HG02884 (cell line): ENCODE measurements around the gene NOP56.
"Not testable (repeated sequence)": the region's sequence is repeated elsewhere in the genome, so short reads cannot be mapped to it uniquely, and the experiment has no call there.

Experiments
- ATAC-seq: cut with Tn5 transposase; IDR thresholded peaks from one replicate; pipeline ENCODE4 v1.9.1; 2021; ENCODE audit warnings: mild to moderate bottlenecking, moderate library complexity; ENCODE audit not compliant: unreplicated experiment

NOP56 gene

DNA sequence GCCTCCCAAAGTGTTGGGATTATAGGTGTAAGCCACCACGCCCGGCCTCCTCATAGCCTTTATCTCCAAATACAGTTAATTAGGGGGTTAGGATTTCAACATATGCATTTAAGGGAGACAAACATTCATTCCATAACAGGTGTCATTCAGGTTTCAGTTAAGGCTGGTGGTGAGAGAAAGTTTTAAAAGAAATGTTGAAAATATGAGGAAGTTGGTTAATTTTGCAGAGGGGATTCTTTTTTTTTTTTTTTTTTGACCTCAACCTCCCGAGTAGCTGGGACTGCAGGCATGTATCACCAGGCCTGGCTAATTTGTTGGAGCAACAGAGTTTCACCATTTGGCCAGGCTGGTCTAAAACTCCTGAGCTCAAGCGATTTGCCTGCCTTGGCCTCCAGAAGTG is 27.6 kb downstream of the NOP56 start:
- no peak for ATAC-seq

GRCh38 chr20:2682040-2682439 is 29.6 kb downstream of the NOP56 start:
- ATAC-seq: not testable (repeated sequence)

DNA sequence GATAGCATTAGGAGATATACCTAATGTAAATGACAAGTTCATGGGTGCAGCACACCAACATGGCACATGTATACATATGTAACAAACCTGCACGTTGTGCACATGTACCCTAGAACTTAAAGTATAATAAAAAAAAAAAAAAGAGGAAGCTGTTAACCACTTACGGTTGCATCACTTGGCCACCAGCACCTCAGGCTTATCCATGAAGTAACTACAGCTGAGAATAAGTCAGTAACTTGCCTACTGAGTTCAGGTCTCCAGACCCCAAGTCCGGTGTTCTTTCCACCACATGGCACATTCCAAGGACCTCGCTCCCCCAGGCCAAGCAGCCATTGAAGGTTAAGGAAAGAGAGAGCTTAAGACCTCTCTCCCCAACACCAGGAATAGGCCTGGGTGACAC is 32.4 kb downstream of the NOP56 start:
- ATAC-seq: not testable (repeated sequence)

DNA sequence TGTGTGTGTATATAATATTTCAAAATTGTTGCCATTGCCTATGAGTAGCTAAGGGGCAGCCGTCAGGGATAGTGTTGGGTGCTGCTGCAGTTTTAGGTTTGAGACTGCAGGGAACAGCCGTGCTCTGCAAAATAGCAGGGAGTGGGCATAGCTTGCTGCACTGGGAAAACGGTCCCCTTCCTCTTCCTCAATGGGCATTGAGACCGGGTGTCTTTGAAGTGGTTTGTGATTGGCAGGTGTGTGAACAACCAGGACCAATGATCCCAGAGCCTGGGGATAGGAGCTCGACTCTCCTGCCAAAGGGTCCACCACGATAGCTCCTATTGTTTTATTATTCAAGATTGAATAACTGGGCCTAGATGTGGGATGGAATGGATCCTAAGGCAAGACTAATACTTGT is 35.1 kb downstream of the NOP56 start:
- ATAC-seq: no peak

DNA sequence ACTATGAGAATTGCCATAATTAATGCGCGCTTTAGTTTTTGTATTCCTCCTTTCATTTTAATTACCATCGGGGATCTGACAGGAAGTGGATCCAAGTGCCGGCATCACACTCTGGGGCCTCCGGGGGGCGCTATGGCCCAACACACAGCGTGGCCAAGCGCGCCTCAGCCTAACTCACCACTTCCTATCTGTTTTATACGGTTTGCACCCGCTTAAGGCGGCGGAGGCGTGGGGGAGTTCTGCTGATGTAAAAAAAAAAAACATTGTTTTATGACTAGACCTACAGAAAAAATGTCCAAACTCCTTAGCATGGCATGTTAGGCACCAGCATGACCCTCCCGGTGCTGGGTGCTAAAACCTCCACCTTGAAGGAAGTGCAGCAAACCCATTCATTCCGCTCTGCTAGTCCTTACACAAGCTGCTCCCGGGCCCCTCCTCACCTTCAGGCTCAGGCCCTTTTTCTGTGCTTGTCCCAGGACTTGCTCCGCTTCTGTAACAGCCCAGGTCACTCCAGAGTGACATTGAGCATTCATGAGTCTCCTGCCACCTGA is 35.7 kb downstream of the NOP56 start:
- no peak for ATAC-seq

- ATAC-seq: no peak
Measured at GRCh38 chr20:2690213-2690612, 37.8 kb downstream of the NOP56 start.

GRCh38 chr20:2690718-2691117 is 38.3 kb downstream of the NOP56 start:
- ATAC-seq: no peak

GRCh38 chr20:2691127-2691526 is 38.7 kb downstream of the NOP56 start:
- no peak for ATAC-seq

- no peak for ATAC-seq
Measured at GRCh38 chr20:2691663-2692035, 39.2 kb downstream of the NOP56 start.

DNA sequence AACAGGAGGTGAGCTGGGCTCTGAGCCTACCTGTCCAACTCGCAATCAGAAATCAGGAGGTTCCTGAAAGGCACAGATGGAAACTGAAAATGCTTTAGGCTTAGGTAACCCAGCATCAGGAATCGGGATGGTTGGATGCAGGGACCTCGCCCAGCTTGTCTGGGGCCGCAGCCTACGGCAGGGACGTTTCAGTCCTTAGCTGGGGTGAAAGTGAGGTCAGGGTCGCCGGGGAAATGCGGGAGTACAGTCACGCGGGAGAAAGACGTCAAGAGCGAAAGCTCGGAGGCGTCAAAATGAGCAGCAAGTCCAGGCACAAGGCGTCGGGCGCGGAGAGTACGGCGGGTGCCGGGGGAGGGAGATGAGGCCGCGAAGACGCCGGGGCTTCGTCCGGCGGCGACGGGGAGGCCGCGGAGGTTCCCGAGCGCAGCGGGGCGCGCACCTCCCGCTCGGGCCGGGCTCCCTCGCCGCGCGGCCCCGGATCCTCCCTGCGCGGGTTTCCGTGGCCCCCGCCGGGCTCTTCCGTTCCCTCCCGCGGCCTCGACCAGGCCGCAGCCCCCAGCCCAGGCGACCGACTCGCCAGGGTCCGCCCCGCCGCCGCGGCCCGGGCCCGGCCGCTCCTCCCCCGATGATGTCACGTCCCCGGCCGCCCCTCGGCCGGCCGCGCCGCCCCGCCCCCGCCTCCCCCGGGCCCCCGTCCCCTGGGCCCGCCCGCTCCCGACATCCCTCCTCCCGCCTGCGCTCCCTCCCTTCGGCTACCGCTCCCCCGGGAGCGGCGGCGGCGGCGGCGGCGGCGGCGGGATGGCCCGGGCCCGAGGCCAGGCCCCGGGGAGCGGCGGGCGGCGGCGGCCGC is 39.8 kb downstream of the NOP56 start, which contains the start of gene EBF4:
Gene EBF4, plus strand, starts transcription at position 745 of the 850 bp plus-strand sequence. CDS start 866 bp downstream, outside the sequence.
- ATAC-seq: no peak

DNA sequence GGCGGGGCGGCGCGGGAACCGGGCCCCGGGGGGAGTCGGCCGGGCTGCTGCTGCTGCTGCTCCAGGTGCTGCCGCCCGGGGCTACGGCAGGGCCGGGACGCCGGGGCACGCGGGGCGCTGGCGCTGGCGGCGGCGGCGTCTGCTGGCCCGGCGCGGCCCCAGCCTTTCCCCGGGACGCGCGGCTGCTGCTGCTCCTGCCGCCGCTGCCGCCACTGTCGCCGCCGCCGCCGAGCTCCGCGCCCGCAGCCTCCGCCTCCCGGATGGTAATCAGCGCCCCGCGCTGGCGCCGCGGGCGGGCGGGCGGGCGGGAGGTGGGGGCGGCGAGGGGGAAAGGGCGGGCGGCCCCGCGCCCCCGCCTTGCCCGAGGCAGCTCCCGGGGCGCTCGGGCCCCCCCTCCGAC is 40.5 kb downstream of the NOP56 start:
- no peak for ATAC-seq

GRCh38 chr20:2693286-2694007 is 41.0 kb downstream of the NOP56 start:
- no peak for ATAC-seq

- no peak for ATAC-seq
Measured at GRCh38 chr20:2694008-2694471, 41.6 kb downstream of the NOP56 start.

DNA sequence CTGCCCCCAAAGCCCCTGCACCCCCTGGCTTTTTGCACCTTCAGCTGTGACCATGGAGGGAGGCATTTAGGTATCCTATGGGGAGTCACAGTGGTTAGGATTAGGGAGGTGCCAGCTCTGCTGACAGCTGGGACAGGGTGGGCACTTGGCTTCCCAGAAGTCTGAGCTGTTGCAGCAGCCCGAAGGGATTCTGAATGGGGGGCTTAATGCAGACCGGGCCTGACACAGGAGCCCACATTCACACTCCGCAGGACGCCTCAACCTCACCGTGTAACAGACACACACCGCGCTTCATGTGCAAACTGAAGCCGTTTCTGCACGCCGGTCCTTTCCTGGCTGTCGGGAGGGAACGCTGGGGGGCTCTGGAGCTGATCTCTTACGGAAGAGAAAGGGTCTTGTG is 42.1 kb downstream of the NOP56 start:
- ATAC-seq: no peak

DNA sequence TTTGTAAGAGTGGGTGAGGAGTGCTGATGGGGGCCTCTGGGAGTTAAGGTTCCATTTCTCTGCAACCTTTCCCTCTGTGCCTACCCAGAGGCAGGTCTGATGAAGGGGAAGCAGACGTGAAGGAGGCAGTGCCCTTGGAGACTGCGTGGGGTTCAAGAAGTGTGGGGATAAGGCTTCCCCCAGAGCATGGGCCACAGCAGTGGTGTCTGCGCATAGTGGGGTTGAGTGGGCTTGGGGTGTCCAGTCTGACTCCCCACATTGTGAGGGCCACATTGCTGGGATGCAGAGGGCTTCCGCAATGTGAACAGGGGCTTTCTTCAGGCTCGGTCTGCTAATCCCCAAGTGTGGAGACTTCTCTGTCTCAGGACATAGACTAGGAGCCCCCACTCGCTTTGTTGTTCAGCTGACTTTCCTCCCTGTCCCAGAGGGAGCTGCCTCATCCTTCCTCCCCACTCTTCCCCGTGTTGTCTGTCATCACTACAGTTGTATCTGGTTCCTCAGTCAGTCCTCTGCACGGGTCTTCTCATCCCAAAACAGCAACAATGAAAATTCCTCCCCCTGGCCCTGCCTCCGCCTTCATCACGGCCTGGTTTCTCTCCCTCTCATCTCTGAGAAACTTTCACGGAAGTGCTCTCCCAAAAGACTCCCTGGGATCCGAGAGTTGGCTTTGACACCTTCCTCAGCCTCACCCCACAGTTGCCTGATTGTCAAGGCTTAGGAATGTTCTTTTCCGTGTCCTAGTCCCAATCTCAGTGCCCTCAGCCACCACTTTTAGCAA is 43.0 kb downstream of the NOP56 start:
- no peak for ATAC-seq

DNA sequence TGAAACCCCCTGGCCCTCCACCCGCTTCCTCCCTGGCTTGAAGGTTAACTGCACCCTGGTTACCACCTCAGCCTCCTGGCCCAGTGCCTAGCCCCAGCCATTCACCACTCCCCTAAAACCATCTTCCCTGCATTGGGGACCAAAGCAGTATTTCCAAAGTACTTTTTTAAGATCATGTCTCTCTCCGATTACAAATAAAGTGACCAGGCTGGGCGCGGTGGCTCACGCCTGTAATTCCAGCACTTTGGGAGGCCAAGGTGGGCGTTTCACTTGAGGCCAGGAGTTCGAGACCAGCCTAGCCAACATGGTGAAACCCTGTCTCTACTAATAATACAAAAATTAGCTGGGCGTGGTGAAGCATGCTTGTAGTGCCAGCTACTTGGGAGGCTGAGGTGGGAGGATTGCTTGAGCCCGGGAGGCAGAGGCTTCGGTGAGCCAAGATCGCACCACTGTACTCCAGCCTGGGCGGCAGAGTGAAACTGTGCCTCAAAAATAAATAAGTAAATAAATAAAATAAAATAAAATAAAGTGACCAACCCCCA is 43.6 kb downstream of the NOP56 start:
- not testable (repeated sequence) for ATAC-seq

GRCh38 chr20:2696646-2697045 is 44.2 kb downstream of the NOP56 start:
- ATAC-seq: no peak

DNA sequence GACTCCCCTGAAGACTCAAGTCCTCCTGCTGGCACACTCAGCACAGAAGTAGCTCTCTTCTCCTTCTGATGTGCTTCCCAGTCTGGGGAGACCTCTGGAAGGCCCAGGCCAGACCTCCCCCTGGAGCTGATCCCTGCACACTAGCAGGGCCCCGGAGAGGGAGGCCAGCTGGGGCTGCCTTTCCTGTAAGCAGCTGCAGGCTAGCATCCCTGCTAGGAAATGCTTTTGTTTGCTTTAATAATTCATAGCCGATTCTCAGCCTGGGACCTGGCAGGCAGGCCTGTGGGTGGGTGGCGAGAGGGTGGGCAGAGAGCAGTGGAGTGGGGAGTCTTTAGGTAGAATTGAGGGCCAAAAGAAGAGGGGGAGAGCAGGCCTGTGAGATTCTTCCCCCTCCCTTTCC is 45.3 kb downstream of the NOP56 start:
- ATAC-seq: no peak

- ATAC-seq: no peak
Measured at GRCh38 chr20:2698186-2698817, 45.9 kb downstream of the NOP56 start.

- ATAC-seq: no peak
Measured at GRCh38 chr20:2698912-2699311, 46.5 kb downstream of the NOP56 start.
